Iris pigment epithelial cell (primary cell): ENCODE data around the gene EDC3.
"Not testable (repeated sequence)": the region's sequence is repeated elsewhere in the genome, so short reads cannot be mapped to it uniquely, and the experiment has no call there.

Experiments used
- DNase-seq: peaks from one replicate; pipeline ENCODE4 v3.0.0-alpha.2; 2011; ENCODE audit warnings: low read depth

The EDC3 gene

GRCh38 chr15:74710319-74711094, 14.7 kb upstream of the EDC3 start:
- no peak for DNase-seq

- DNase-seq = no peak
Measured at GRCh38 chr15:74709892-74710291, 14.1 kb upstream of the EDC3 start.

- DNase-seq = peak; percentile 40
Measured at GRCh38 chr15:74709011-74709410, 13.2 kb upstream of the EDC3 start.

GRCh38 chr15:74696808-74697207, 984 bp upstream of the EDC3 start:
- DNase-seq = no peak

- no peak for DNase-seq
Measured at GRCh38 chr15:74696398-74696729, 540 bp upstream of the EDC3 start.

GRCh38 chr15:74692327-74692726, 3.5 kb downstream of the EDC3 start:
- no peak for DNase-seq

GRCh38 chr15:74683758-74684157, 12.1 kb downstream of the EDC3 start:
- DNase-seq = no peak

GRCh38 chr15:74682954-74683353, 12.9 kb downstream of the EDC3 start:
- no peak for DNase-seq

- DNase-seq = peak; percentile 41
Measured at GRCh38 chr15:74680456-74680855, 15.4 kb downstream of the EDC3 start.

- no peak for DNase-seq
Measured at GRCh38 chr15:74676801-74677200, 19.0 kb downstream of the EDC3 start.

GRCh38 chr15:74674161-74674560, 21.7 kb downstream of the EDC3 start:
- no peak for DNase-seq

- DNase-seq = no peak
Measured at GRCh38 chr15:74669627-74670026, 26.2 kb downstream of the EDC3 start.

GRCh38 chr15:74667975-74668374, 27.8 kb downstream of the EDC3 start:
- no peak for DNase-seq

- DNase-seq = no peak
Measured at GRCh38 chr15:74664670-74665069, 31.2 kb downstream of the EDC3 start.

- peak; percentile 72 for DNase-seq
Measured at GRCh38 chr15:74664028-74664616, 31.7 kb downstream of the EDC3 start.

- no peak for DNase-seq
Measured at GRCh38 chr15:74663303-74664027, 32.4 kb downstream of the EDC3 start.

GRCh38 chr15:74662064-74662860, 33.6 kb downstream of the EDC3 start:
- DNase-seq = no peak

GRCh38 chr15:74661280-74661679, 34.5 kb downstream of the EDC3 start:
- not testable (repeated sequence) for DNase-seq

- DNase-seq = peak; percentile 63
Measured at GRCh38 chr15:74657846-74658245, 38.0 kb downstream of the EDC3 start.

GRCh38 chr15:74656935-74657535, 38.8 kb downstream of the EDC3 start:
- DNase-seq = no peak

GRCh38 chr15:74655424-74655823, 40.4 kb downstream of the EDC3 start:
- DNase-seq = no peak
